ENCODE measurements around the gene GRAMD4.

The GRAMD4 gene

DNA sequence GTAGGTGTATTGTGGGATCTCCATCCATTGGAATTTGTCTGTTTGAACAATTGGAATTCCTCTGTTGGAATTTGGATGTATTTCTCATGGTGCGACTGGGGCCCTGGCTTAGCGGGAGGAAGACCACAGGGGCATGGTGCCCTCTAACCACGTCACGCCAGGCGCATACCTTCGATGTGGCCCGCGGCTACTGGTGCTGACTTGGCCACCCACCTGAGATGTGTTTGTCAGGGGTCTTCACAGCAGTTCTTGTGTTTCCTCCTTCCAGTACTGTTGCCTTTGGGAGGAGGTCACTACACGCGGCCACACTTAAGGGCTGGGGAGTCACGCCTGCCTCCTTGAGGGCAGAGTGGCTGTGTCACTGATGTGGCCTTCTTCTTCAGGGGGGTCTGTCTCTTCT, 36.6 kb upstream of the GRAMD4 start:
- DNase-seq, result no peak

DNA sequence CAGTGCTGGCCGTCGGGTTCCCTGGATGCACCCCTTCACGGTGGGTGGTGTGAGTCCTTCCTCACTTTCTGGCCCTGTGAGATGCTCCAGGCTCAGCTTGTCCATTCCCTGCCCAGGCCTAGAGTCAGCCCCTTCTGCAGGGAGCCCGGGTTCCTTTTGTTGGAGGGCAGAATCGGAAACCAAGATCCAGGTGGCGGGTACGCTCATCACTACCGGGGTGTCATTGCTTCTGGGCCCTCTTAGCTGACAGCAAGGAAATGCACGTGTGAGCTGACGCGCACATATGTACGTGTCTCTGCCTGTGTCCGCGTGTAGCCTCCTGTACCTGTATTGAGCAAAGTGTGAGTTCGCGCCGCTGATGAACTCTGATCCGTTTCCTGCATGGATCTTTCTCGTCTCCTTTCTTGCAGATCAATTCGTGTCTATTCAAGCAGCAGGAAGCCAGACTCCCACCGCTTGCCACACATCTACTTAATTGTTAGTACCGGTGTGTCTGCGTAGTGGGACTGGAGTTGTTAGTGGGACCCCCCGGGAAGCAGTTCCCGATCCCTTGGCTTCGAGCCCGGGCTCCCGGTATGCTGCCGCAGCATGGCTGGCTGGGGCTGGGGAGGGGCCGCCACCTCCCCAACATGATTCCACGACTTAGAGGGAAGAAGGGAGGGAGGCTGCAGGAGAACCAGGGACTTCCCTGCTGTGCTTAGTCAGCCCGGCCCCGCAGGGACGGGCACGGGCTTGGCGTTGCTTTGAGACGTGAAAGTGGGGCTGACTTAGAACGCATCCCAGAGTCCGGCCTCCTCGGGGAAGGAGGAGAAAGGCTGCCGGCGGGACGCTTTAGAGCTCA, 35.9 kb upstream of the GRAMD4 start:
- DNase-seq, result no peak

DNA sequence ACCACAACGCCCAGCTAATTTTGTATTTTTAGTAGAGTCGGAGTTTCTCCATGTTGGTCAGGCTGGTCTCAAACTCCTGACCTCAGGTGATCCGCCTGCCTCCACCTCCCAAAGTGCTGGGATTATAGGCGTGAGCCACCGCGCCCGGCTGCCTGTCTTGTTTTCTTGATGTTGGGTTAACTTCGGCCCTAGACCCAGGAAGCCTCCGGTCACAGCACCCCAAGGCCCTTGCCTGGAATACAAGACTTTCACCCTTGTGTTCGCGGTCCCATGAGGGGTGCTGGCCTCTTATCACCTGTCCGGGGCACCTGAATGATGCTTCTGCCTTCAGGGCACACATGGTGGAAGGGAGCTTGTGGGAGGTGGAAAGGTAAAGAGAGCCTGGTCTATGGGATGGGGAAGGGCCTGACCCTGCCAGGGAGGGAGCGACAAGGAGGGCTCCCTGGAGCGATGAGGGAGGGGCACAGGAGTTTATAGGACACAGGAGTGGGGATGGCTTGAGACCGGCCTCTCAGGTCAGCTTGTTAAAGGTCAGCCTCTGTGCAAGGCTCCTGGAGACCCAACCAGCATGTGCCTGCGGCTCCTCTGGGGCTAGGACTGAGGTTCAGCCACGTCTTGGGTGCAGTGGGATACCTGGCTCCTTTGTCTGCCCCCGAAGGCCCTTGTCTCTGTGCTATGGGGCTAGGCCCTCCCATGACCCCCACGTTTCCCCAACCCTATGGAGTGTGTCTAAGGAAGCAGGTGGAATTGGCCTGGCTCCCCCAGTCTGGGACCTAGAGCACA, 34.7 kb upstream of the GRAMD4 start:
- DNase-seq, result no peak

DNA sequence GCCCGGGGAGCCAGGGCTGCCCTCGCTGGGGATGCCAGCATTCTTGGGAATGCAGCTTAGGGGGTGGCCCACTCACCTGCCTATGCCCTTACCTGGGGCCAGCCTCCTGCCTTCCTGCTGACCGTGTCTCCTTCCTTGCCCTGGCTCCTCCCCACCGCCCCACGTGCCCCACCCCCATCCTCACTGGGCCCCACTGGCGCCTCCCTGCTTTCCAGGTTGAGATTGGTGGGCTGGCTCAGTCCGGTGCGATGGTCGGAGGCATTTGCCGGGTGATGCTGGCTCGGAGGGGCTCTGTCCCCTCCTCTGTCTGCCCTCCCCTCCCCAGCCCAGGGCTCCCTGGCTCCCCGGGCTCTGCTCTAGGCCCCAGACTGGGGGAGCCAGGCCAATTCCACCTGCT, 34.1 kb upstream of the GRAMD4 start:
- DNase-seq, result no peak

DNA sequence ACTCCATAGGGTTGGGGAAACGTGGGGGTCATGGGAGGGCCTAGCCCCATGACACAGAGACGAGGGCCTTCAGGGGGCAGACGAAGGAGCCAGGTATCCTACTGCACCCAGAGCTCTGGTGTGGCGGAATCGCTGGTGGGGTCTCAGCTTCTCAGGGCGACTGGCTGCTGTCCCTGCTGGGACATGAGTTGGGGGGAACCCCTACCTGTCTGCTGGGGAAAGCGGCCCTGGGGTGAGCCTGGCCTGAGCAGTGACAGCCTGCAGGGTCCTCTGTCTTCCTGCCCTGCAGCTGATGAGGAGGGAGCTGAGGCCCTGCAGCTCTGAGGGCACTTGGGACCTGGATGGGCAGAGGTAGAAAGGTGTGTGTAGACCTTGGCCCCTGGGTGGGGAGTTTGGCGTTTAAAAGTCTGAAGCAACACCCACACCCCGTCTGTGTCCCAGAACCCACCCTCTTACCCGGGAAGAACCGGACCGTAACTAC, 33.6 kb upstream of the GRAMD4 start:
- DNase-seq, result no peak

DNA sequence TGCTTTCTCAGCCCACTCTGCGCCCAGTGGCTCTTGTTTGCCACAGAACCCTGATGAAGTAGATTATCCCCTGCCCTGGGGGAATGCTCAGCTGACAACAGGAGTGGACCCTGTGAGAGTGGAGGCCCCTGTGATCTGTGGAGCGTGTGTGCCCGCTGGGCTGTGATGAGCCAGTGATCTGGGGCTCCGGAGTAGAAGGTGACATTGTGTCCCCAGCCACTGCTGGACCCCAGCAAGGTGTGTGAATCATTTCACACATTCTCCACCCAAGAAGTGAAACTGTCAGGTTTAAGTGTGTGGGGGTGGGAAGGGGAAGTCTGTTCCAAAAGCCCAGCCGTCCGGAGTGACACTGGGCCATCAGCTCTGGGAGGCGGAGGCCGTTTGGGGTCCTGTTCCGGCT, 33.1 kb upstream of the GRAMD4 start:
- no peak for DNase-seq

DNA sequence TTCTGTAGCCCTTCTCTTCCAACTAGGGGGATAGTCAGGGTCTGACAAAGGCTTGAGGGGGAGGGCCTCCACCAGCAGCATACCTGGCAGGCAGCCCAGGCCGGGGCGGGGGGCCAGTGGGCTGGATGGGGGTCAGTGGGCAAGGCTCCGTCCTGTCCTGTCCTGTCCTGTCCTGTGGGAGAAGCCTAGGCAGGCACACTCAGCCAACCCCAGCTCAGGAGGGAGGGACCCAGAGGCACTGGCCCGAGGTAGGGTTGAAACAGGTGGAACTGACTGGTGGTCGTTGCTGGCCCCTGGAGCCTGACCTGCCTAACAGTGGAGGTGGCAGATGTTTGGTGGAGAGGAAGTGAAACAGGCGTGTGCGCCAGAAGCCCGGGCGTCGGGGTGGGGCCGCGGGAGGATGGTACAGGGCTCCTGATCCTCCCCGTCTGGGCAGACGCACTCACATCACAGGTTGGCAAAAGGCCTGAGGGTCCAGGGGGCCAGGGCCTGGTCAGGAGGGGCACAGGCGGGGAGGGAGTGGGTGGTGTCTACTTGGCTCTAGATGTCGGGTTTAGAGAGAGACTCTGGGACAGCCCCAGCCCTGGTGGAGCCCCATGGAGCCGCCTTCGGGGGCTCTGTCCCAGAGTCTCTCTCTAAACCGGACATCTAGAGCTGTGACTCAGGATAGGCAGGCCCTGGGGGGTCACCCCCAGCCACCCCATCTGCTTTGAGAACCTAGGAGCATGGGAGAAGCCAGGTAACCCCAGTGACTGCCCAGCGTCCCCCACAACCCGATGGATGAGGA, 32.5 kb upstream of the GRAMD4 start:
- no peak for DNase-seq

DNA sequence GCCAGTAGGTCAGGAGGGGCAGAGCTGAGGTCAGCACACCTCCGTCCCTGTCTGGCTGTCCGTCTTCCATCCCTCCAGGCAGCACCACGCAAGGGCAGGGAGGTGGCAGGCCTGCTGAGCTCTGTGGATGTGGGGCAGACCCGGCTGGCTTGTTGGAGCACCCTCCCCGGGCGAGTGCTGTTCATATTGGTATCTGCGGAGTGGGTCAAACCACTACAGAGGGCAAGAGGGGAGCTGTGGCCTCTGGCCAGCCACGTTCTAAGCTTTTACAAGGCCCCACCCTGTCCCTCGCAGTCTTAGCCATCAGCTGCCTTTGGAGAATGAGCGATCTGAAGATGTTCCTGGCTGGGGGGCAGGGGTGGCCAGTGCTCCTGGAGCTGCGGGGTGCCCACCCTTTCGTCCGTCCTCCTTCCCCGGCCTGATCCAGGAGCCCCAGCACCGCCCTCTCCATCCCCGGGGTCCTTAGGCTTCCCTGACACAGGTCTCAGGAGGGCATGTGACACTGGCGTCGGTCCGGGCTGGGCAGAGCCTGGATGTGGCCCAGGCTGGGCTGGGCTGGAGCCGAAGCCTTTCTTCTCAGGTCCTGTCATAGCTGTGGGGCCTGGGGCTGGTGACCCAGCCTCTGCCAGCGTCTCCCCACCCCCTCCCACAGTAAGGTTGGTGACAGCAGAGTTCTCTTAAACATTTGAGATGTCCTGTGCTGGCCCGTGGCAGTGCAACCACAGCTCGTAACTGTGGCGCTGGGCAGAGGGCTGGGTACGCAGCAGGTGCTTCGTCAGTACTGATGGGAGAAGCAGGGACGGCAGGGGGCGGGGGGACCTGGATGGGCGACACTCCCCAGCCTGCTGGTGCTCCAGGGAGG, 31.7 kb upstream of the GRAMD4 start:
- DNase-seq, result no peak

DNA sequence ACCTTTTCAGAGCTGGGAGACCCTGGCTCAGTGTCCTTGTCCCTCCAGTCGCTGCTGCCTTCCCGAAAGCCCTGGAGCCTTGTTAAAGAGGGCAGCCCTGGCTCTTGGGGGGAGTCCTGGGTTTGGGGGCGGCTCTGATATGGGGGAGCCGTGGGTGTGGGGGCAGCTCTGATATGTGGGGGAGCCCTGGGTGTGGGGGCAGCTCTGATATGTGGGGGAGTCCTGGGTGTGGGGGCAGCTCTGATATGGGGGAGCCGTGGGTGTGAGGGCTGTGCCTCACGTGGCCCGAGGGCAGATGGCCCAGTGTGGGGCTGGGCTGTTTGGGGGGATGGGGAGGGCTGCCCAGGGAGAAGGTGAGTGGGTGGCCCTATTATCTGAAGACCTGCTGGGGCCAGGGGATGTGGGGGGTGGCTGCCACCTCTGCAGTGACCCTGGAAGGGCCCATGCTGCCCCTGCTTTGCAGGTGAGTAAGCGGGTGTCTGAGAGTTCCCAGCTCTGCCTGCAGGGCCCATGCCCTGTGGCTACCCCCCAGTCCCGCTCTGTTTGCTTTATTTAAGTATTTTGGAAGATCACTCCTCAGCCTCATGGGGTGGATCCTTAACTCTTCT, 30.9 kb upstream of the GRAMD4 start:
- no peak for DNase-seq

DNA sequence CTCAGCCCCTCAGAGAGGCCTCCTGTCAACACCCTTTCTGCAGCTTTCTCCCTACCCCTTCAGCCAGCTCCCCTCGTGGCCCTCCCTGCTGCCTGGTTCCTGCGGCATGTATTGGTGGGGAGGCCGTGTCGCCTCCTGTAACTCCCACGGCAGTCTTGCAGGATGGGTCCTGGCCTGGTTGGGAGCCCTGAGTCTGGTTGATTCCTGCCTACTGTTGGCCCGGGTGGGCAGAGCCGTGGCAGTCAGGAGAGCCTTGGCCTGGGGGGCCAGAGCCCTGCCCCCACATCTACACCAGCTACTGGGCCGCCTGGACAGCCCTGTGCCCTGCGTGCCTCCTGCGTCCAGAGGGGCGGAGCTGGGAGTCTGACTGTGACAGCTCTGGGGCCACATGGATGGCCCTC, 30.3 kb upstream of the GRAMD4 start:
- DNase-seq, result no peak

DNA sequence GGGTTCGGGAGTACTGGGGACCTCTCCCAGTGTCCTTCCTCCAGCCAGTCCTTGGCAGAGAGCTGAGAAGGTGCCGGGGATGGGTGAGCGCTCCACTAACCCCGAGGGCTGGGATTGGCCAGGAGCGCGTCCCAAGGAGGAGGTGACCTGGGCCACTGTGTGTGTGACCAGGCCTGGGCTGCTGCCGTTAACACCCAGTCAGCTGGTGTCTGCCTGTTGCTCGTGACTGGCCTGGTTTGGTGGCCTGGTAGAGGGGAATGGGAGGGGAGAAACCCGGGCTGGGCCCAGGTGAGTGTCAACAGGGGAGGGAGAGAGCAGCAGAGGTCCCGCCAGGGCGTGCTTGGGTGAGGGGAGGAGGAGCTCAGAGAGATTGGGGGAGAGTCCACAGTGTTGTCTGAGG, 29.9 kb upstream of the GRAMD4 start:
- DNase-seq, result no peak

DNA sequence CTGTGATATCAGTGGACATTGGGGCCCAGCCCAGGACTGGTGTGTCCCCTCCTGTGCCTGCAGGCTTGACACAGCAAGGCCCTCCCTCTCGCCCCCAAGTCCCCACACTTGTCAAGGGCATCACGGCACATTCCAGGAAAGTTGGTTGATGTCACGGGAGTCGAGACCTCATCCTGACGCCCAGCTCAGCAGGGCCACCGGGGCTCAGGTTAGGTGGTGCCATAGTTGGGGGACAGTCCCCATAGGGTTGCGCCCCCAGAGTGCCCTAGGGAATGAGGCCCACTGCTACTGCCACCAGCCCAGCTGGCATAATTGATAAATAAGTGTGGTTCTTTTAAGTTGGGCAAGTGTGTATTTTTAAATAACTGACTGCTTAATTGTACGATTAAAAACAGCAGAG, 28.3 kb upstream of the GRAMD4 start:
- no peak for DNase-seq

DNA sequence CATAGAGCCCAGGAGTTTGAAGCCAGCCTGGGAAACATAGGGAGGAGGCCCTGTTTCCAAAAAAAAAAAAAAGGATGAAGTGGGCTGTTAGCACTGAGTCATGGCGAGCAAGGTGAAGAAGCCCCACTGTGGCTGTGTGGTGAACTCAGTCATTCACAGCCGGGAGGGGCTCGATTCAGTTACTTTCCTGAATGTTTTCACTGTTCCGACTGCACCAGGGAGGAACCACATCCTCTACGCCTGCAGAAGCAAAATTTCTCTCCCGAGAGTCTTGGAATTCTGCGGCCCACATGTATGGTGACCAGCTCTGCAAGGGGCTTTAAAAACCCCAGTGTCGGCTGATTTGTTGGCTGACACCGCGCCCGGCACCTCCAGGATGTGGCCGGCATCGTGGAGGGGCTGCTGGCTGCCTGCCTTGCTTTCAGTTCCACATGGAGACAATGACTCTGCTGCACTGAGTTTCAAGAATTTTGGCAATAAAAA, 27.8 kb upstream of the GRAMD4 start:
- DNase-seq, result no peak

DNA sequence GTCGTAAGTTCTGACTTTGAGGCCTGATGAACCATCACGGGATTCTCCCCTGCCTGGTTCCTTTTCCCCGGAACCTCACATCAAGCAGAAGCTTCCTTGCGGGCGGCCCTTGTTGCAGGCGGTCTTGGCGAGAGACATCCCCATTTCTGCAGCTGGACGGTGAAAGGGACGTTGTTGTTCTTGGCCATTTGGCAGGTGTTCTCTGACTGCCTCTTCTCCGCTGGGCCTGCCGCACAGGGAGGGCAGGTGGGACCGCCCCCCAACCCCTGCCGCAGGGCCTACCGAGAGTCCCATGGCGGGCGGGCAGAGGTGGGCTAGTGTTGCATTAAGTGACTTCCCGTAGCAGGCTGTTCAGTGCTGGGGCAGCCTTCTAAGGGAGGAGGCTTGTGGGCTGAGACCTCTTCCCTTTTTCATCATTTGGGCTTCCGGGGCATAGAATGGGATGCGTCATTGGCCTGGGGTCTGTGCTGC, 26.9 kb upstream of the GRAMD4 start:
- DNase-seq, result no peak

DNA sequence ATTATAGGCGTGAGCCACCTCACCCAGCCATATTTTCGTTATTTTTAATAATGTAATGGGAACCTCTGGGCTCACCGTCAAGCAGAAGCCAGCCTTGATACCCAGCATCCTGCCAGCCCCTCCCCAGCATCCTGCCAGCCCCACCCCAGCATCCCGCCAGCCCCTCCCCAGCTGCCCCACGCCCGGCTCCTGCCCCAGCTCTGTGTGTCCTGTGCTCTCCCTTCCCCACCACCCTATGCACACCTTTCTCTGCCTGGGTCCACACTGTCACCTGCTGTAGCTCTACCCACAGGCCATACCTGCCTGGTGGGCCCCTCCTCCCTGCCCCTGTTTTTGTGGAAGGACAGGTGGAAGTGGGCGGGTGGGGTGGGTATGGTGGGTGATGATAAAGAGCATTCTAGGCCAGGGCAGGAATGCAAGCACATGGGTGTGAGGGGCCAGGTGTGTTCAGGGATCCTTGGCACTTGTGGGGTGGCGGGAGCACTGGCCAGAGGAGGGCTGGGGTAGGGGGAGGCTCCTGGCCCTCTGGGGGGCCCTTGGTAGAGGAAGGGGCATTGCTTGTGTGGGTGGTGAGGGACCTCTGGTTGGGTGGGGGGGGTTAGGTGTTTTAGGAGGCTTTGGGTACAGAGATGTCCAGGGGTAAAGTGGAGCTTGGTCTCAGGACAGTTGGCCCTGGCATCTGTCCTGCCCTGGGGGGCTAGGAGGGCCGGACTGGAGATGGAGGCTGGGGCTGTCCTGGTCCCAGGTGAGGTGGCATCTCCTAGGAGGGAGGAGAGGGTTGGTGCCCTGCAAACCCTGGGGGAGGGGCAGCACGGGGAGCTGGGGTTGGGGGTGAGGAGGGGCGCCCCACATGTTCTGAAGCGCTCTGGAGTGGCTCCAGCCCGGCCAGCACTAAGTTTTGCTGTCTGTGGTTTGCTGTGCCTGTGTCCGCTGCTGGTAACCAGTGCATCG, 25.9 kb upstream of the GRAMD4 start:
- no peak for DNase-seq

DNA sequence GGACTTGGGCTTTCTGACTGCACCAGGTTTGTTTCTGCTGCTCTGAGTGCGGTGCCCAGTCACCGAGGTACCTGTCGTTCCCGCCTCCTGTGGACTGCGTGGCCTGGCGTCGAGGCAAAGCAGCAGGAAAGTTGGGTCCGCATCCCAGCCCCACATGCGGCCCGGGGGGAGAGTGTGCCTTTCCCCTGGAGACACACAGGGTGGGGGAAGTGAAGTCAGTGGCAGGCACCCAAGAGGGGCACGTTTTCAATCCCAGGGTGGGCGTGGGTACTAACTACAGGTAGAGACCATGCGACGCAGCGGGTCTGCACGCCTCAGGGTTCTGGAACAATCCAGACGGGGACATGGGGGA, 25.3 kb upstream of the GRAMD4 start:
- DNase-seq, result no peak

DNA sequence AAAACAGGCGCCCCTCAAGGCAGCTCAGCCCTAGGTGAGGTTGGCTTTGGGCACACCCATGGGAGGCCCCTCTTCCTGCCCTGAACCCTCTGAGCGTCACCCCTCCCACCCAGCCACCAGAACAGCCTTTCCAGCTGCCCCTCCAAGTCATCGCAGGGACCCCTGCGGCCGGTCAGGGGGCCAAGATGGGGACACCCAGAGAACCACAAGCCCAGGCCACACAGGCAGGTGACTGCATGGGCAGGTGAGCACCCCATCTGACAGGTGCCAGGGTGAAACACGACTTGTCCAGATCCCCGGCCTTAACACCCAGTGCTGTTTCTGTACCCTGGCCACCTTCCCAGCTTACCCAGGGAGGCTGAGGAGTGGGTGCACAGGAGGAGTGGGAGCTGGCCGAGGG, 24.6 kb upstream of the GRAMD4 start:
- no peak for DNase-seq

DNA sequence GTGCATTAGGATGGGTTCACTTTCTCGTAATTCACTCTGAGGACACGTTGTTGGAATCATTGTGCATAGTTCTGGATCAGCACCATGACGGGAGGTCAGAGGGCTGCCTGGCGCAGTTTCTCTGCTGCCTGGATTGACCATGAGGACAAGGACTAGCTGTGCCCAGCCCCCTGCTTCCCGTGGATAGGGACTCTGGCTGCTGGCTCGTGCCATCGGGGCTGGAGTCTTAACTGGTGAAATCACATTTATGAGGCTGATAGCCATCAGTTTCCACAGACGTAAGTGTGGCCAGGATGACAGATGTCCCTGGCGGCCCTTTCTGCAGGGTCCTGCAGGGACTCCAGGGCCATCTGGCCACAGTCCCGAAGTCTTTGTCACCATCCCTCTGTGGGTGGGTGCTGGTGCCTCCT, 24.1 kb upstream of the GRAMD4 start:
- no peak for DNase-seq

DNA sequence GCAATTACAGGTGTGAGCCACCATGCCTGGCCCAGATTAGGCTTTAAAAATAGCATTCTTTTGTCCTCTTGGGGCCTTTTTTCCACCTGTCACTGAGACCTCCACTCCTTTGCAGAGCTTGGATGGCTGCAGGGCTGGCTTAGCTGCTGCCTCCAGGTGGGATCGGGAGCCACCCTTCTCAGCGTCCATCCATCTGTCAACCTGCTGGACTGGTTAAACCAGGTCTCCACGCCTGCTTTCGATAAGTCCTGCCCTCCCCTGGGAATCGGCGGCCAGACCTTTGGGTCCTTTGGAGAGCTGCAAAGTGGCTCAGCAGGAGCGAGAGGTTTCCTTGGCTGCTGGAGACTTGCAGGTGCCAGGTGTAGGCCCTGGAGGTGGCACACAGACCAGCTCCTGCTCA, 23.4 kb upstream of the GRAMD4 start:
- peak; percentile 71 for DNase-seq

DNA sequence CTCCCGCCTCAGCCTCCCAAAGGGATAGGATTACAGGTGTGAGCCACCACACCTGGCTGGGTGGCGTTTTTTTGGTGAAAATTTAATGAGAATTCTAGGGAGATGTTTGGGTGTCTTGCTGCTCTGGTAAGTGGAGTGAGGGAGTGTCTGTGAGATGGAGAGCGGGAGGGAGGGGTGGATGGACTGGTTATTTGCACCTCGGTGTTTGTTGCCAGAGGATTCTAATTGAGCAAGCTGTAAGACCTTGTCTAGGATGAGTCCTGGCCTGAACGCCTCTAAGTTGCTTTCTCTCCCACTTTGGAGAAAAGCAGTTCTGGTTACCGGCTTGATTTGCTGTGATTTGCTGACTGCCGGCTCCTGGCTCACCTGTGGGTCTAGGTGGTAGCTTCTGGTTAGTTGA, 22.0 kb upstream of the GRAMD4 start:
- no peak for DNase-seq

Data from NCI-H526 treated with DMSO at 0.1 percent for 48 hours (cell line).